ENCODE measurements around the gene TRIM41. TPM values are rescaled to one million over a fixed set of nuclear protein-coding genes. Genes with fewer than 3 reads are reported as not detected.

Gene TRIM41
- total and polyA plus RNA-seq, 2 of the 13 experiments (the other 11 are each of a cell fraction or from before 2014, with no cell fraction given), result 10.2 to 16.7 TPM

GRCh38 chr5:181223058-181223728 is at the start of gene TRIM41 (continued):
- TF ChIP-seq SRSF4 (IDR thresholded peaks at IDR 0.05; ENCODE audit: low read depth, low read length, poor library complexity, severe bottlenecking) (no peak), MAZ (IDR thresholded peaks at IDR 0.05; ENCODE audit: borderline replicate concordance, low read depth, low read length) (peak; percentile 46; the same call in 1 of the 2 replicates), MAZ (CRISPR knock-in tag; IDR thresholded peaks at IDR 0.05; ENCODE audit: low read depth) (peak; percentile 82; the same call in 1 of the 2 replicates), SUZ12 (IDR thresholded peaks at IDR 0.05; ENCODE audit: low read depth, low read length) (no peak), ZNF891 (CRISPR knock-in tag; IDR thresholded peaks at IDR 0.05) (no peak; the same call in 1 of the 2 replicates), PHF20 (CRISPR knock-in tag; IDR thresholded peaks at IDR 0.05) (peak; percentile 90), ZNF576 (CRISPR knock-in tag; IDR thresholded peaks at IDR 0.05) (0 out of 2 replicates have a peak, but pooled peaks have one; percentile 25), ZNF326 (CRISPR knock-in tag; IDR thresholded peaks at IDR 0.05; ENCODE audit: borderline replicate concordance) (no peak), HNRNPUL1 (IDR thresholded peaks at IDR 0.05; ENCODE audit: low read depth, low read length) (no peak), SP140L (CRISPR knock-in tag; IDR thresholded peaks at IDR 0.05; ENCODE audit: borderline replicate concordance) (no peak), PHB2 (IDR thresholded peaks at IDR 0.05; ENCODE audit: partially characterized antibody) (no peak), PAF1 (CRISPR knock-in tag; IDR thresholded peaks at IDR 0.05) (no peak), ZNF430 (CRISPR knock-in tag; IDR thresholded peaks at IDR 0.05) (peak; percentile 94), REPIN1 (CRISPR knock-in tag; IDR thresholded peaks at IDR 0.05; ENCODE audit: borderline replicate concordance, low read depth) (peak; percentile 93), SP4 (CRISPR knock-in tag; IDR thresholded peaks at IDR 0.05) (peak; percentile 80), ZHX2 (IDR thresholded peaks at IDR 0.05; ENCODE audit: low read depth) (peak; percentile 60), ZHX2 (CRISPR knock-in tag; IDR thresholded peaks at IDR 0.05; ENCODE audit: borderline replicate concordance) (no peak), RERE (CRISPR knock-in tag; IDR thresholded peaks at IDR 0.05; ENCODE audit: low read depth) (0 out of 2 replicates have a peak, but pooled peaks have one; percentile 19), KDM5B (CRISPR knock-in tag; IDR thresholded peaks at IDR 0.05; ENCODE audit: borderline replicate concordance) (no peak)
